H9 (cell line): Measurements from ENCODE around the gene TFAP2E. TPM values are rescaled to one million over a fixed set of nuclear protein-coding genes. Genes with fewer than 3 reads are reported as not detected.

ENCODE experiments used
- DNase-seq: peaks from one replicate; pipeline ENCODE4 v3.0.0-alpha.2; 2017
- H2AFZ ChIP-seq: one replicate; pipeline ENCODE4 v1.6.1; 2013; ENCODE audit warnings: mild to moderate bottlenecking, low read length, control low read depth, moderate library complexity
- H2AK5ac ChIP-seq: 2 replicates; pipeline ENCODE4 v1.6.1; 2013; ENCODE audit warnings: low read length, control low read depth, mixed read lengths; ENCODE audit not compliant: insufficient read length
- H2BK120ac ChIP-seq: one replicate; pipeline ENCODE4 v1.6.1; 2013; ENCODE audit warnings: low read depth, mild to moderate bottlenecking, low read length, control low read depth, inconsistent platforms; ENCODE audit not compliant: poor library complexity, severe bottlenecking
- H2BK12ac ChIP-seq: 2 replicates; pipeline ENCODE4 v1.6.1; 2013; ENCODE audit warnings: low read length, control low read depth, mixed read lengths, low read depth; ENCODE audit not compliant: insufficient read length
- H2BK15ac ChIP-seq: 2 replicates; pipeline ENCODE4 v1.6.1; 2013; ENCODE audit warnings: low read depth, low read length, control low read depth
- H2BK20ac ChIP-seq: one replicate; pipeline ENCODE4 v1.6.1; 2013; ENCODE audit warnings: low read depth, mild to moderate bottlenecking, low read length, control low read depth, inconsistent platforms; ENCODE audit not compliant: poor library complexity, severe bottlenecking
- H2BK5ac ChIP-seq: 2 replicates; pipeline ENCODE4 v1.6.1; 2013; ENCODE audit warnings: low read length, control low read depth, mixed read lengths; ENCODE audit not compliant: insufficient read length
- H3K14ac ChIP-seq: 2 replicates; pipeline ENCODE4 v1.6.1; 2013; ENCODE audit warnings: low read length, control low read depth; ENCODE audit not compliant: insufficient read depth
- H3K18ac ChIP-seq: 2 replicates; pipeline ENCODE4 v1.6.1; 2013; ENCODE audit warnings: low read depth, mild to moderate bottlenecking, mixed read lengths, low read length, control low read depth; ENCODE audit not compliant: insufficient read length
- H3K23ac ChIP-seq: 2 replicates; pipeline ENCODE4 v1.6.1; 2013; ENCODE audit warnings: low read length, control low read depth, mixed read lengths, low read depth; ENCODE audit not compliant: insufficient read length
- H3K23me2 ChIP-seq: 2 replicates; pipeline ENCODE4 v1.6.1; 2013; ENCODE audit warnings: low read depth, mild to moderate bottlenecking, mixed read lengths, low read length, control low read depth; ENCODE audit not compliant: insufficient read length, poor library complexity, severe bottlenecking
- H3K27ac ChIP-seq: 2 replicates; pipeline ENCODE4 v1.5.1; 2013; ENCODE audit warnings: low read length, control low read depth, mixed read lengths, low read depth; ENCODE audit not compliant: insufficient read length
- H3K27me3 ChIP-seq: 2 replicates; pipeline ENCODE4 v1.6.1; 2013; ENCODE audit warnings: low read length, control low read depth, inconsistent platforms; ENCODE audit not compliant: insufficient read depth
- H3K4ac ChIP-seq: 2 replicates; pipeline ENCODE4 v1.6.1; 2013; ENCODE audit warnings: low read depth, mild to moderate bottlenecking, control low read depth, inconsistent platforms, low read length, moderate library complexity
- H3K4me1 ChIP-seq: 2 replicates; pipeline ENCODE4 v1.6.1; 2013; ENCODE audit warnings: low read length, control low read depth, inconsistent platforms; ENCODE audit not compliant: insufficient read depth
- H3K4me2 ChIP-seq: 2 replicates; pipeline ENCODE4 v1.6.1; 2013; ENCODE audit warnings: low read length, control low read depth, mixed read lengths; ENCODE audit not compliant: insufficient read length, insufficient read depth
- H3K56ac ChIP-seq: 2 replicates; pipeline ENCODE4 v1.6.1; 2013; ENCODE audit warnings: low read depth, mild to moderate bottlenecking, mixed read lengths, low read length, control low read depth; ENCODE audit not compliant: insufficient read length
- H3K79me1 ChIP-seq: 2 replicates; pipeline ENCODE4 v1.6.1; 2013; ENCODE audit warnings: low read depth, mild to moderate bottlenecking, moderate library complexity, low read length, control low read depth, inconsistent platforms; ENCODE audit not compliant: insufficient read depth, poor library complexity, severe bottlenecking
- H3K79me2 ChIP-seq: 2 replicates; pipeline ENCODE4 v1.6.1; 2013; ENCODE audit warnings: low read length, control low read depth, inconsistent platforms; ENCODE audit not compliant: insufficient read depth
- H3K9ac ChIP-seq: 2 replicates; pipeline ENCODE4 v1.6.1; 2013; ENCODE audit warnings: low read length, control low read depth, mixed read lengths; ENCODE audit not compliant: insufficient read length; ENCODE audit errors: extremely low read depth
- H3K9me3 ChIP-seq: one replicate; pipeline ENCODE4 v1.6.1; 2013; ENCODE audit warnings: low read depth, low read length, inconsistent platforms; ENCODE audit not compliant: control insufficient read depth
- H3T11ph ChIP-seq: one replicate; pipeline ENCODE4 v1.6.1; 2013; ENCODE audit warnings: mild to moderate bottlenecking, low read length, control low read depth, inconsistent platforms
- H4K20me1 ChIP-seq: one replicate; pipeline ENCODE4 v1.6.1; 2013; ENCODE audit not compliant: control insufficient read depth, insufficient read length, insufficient read depth
- H4K5ac ChIP-seq: 2 replicates; pipeline ENCODE4 v1.6.1; 2013; ENCODE audit warnings: low read depth, mild to moderate bottlenecking, mixed read lengths, low read length, control low read depth; ENCODE audit not compliant: insufficient read length
- H4K8ac ChIP-seq: replicated peaks from 2 replicates; pipeline ENCODE4 v1.6.1; 2013; ENCODE audit warnings: low read length, control low read depth, mixed read lengths, low read depth; ENCODE audit not compliant: insufficient read length
- H4K91ac ChIP-seq: 2 replicates; pipeline ENCODE4 v1.6.1; 2013; ENCODE audit warnings: low read depth, mild to moderate bottlenecking, moderate library complexity, mixed read lengths, low read length, control low read depth; ENCODE audit not compliant: insufficient read length
- H3K27ac Mint-ChIP-seq, 3 experiments: 2 replicates in 2 of 3; 3 replicates in 1 of 3; pipeline ENCODE4 v1.8.0; 2020 to 2021; ENCODE audit warnings: mixed read lengths in 3 of 3, mild to moderate bottlenecking in 1 of 3, moderate library complexity in 1 of 3
- H3K27me3 Mint-ChIP-seq: 2 replicates; pipeline ENCODE4 v1.8.0; 2021; ENCODE audit warnings: low read depth, mild to moderate bottlenecking, moderate library complexity, mixed read lengths
- H3K36me3 Mint-ChIP-seq, 3 experiments: 2 replicates in 2 of 3; 3 replicates in 1 of 3; pipeline ENCODE4 v1.8.0; 2020 to 2021; ENCODE audit warnings: low read depth in 3 of 3, mixed read lengths in 3 of 3; ENCODE audit not compliant: insufficient read depth in 1 of 3
- H3K4me1 Mint-ChIP-seq, 2 experiments: 2 replicates each; pipeline ENCODE4 v1.8.0; 2020; ENCODE audit warnings: mixed read lengths in 2 of 2
- H3K4me3 Mint-ChIP-seq, 2 experiments: 2 replicates in 1 of 2; 3 replicates in 1 of 2; pipeline ENCODE4 v1.8.0; 2020 to 2021; ENCODE audit warnings: mild to moderate bottlenecking in 2 of 2, mixed read lengths in 2 of 2, moderate library complexity in 1 of 2
- H3K9me3 Mint-ChIP-seq, 2 experiments: 2 replicates in 1 of 2; 3 replicates in 1 of 2; pipeline ENCODE4 v1.8.0; 2020; ENCODE audit warnings: mild to moderate bottlenecking in 2 of 2, mixed read lengths in 2 of 2, moderate library complexity in 1 of 2
- CTCF ChIP-seq: fragments of 200-600 bp; sonication (generic); conservative IDR thresholded peaks from 3 replicates; pipeline ENCODE4 v1.8.0; 2021; ENCODE audit warnings: antibody characterized with exemption, mild to moderate bottlenecking
- total RNA-seq: library from RNA; stranded (reverse); gene quantifications from 2 replicates; pipeline ENCODE4 v1.2.1, GENCODE V29; 2021

TFAP2E gene
- total RNA-seq, 1 experiment from 2014 or later = 0.70 TPM

- no peak overlapping the region for H2AFZ ChIP-seq
- H3K27me3 ChIP-seq = no peaks in the 10 kb centered on the region
- no peak for DNase-seq
- H3K14ac ChIP-seq = no peak overlapping the region
- H2BK15ac ChIP-seq = no peak overlapping the region
- no peak overlapping the region for H3K56ac ChIP-seq
- H3K27ac Mint-ChIP-seq = 0 out of 7 replicates have a peak overlapping the region, but pooled peaks of 1 of the 3 experiments have one; percentile 82
- no peak overlapping the region for H3K9ac ChIP-seq
- H3K4me3 Mint-ChIP-seq = no peak overlapping the region
- H2BK20ac ChIP-seq = no peak overlapping the region
- no peaks in the 10 kb centered on the region for H3K9me3 ChIP-seq
- no peaks in the 10 kb centered on the region for H4K20me1 ChIP-seq
- no peak overlapping the region for H2AK5ac ChIP-seq
- H3K4ac ChIP-seq = no peak overlapping the region
- H3K27me3 Mint-ChIP-seq = no peaks in the 10 kb centered on the region
- H3K4me1 ChIP-seq = peaks cover 13% of the 10 kb centered on the region
- no peaks in the 10 kb centered on the region for H3K9me3 Mint-ChIP-seq
- H4K5ac ChIP-seq = no peak overlapping the region
- peaks cover 2% of the 10 kb centered on the region; the same call in 1 of the 2 replicates for H3K79me2 ChIP-seq
- no peak overlapping the region for H2BK5ac ChIP-seq
- H4K8ac ChIP-seq = no peak overlapping the region
- peaks cover 24 to 27% of the 10 kb centered on the region in 2 experiments for H3K4me1 Mint-ChIP-seq
- H3K79me1 ChIP-seq = peaks cover 5% of the 10 kb centered on the region
- no peak overlapping the region for H2BK12ac ChIP-seq
- no peak for TF ChIP-seq CTCF
- H3K18ac ChIP-seq = no peak overlapping the region
- H3T11ph ChIP-seq = no peak overlapping the region
- H3K23ac ChIP-seq = no peak overlapping the region
- no peak overlapping the region for H4K91ac ChIP-seq
- no peak overlapping the region for H2BK120ac ChIP-seq
- peaks cover 13 to 33% (median 17%) of the 10 kb centered on the region in 3 experiments; a peak in 6 of 7 replicates for H3K36me3 Mint-ChIP-seq
- no peaks in the 10 kb centered on the region for H3K23me2 ChIP-seq
- H3K27ac ChIP-seq = no peak overlapping the region
- H3K4me2 ChIP-seq = no peak overlapping the region
Observed at GRCh38 chr1:35623832-35624231, 50.7 kb downstream of the TFAP2E start.
